RWPE1 (cell line): ENCODE measurements around the gene IRF5.

Experiments
- CTCF ChIA-PET: fragments of 350-600 bp; sonication (Branson Sonifier 250); formaldehyde crosslinking; extraction: SDS; loops from one replicate; lab custom pipeline; 2021; lab: Yijun Ruan, JAX
- POLR2A ChIA-PET: fragments of 400-600 bp; formaldehyde crosslinking; extraction: SDS; loops from one replicate; lab custom pipeline; 2020; ENCODE audit warnings: antibody characterized with exemption; ENCODE audit not compliant: low non-redundant PET; lab: Yijun Ruan, JAX
- DNase-seq: peaks from one replicate; pipeline ENCODE4 v3.0.0; 2012; ENCODE audit warnings: low spot score
- H3K27ac ChIP-seq: fragments of 450-650 bp; 2 replicates; pipeline ENCODE4 v1.5.1; 2017
- CTCF ChIP-seq: fragments of 450-650 bp; conservative IDR thresholded peaks from 2 replicates; pipeline ENCODE4 v1.5.1; 2017; ENCODE audit warnings: low read depth, mild to moderate bottlenecking

Gene IRF5

GRCh38 chr7:128891110-128891941, 46.4 kb upstream of the IRF5 start:
- ChIA-PET CTCF (interaction anchor here (0.5 to 0.7 kb wide), 2 partner anchors 30 to 33 kb away, joined by 3 to 4 read pairs; no protein-coding TSS in a partner anchor), POLR2A (no interaction called here)
- H3K27ac ChIP-seq = no peak overlapping the region; the same call in 1 of the 2 replicates
- TF ChIP-seq CTCF = no peak
- DNase-seq = no peak

- ChIA-PET POLR2A (no interaction called here), CTCF (interaction anchor here (0.5 to 0.7 kb wide), 2 partner anchors 31 to 33 kb away, joined by 3 to 4 read pairs; no protein-coding TSS in a partner anchor)
- no peak for TF ChIP-seq CTCF
- H3K27ac ChIP-seq = peak overlapping the region; percentile 54
- DNase-seq = no peak
Observed at GRCh38 chr7:128891942-128892269, 45.8 kb upstream of the IRF5 start.

- DNase-seq = no peak
- TF ChIP-seq CTCF = no peak
- CTCF ChIA-PET = interaction anchor here (0.6 to 0.9 kb wide), 2 partner anchors 9 to 260 kb away, joined by 3 to 4 read pairs; no protein-coding TSS in a partner anchor
- POLR2A ChIA-PET = interaction anchor here (0.6 kb wide), 1 partner anchor 161 kb away, joined by 5 read pairs; no protein-coding TSS in a partner anchor
- H3K27ac ChIP-seq = peak overlapping the region; percentile 54
Observed at GRCh38 chr7:128892521-128893250, 45.0 kb upstream of the IRF5 start.

GRCh38 chr7:128893251-128894100, 44.3 kb upstream of the IRF5 start:
- TF ChIP-seq CTCF = no peak
- peak; percentile 85 for DNase-seq
- ChIA-PET CTCF (interaction anchor here (0.6 to 0.9 kb wide), 3 partner anchors 10 to 259 kb away, joined by 3 to 4 read pairs (median 4); no protein-coding TSS in a partner anchor), POLR2A (no interaction called here)
- peak overlapping the region; percentile 54 for H3K27ac ChIP-seq

- ChIA-PET CTCF (interaction anchor here (0.6 kb wide), 1 partner anchor 14 kb away, joined by 4 read pairs; no protein-coding TSS in a partner anchor), POLR2A (no interaction called here)
- no peak for DNase-seq
- no peak overlapping the region for H3K27ac ChIP-seq
- no peak for TF ChIP-seq CTCF
Observed at GRCh38 chr7:128894101-128894440, 43.7 kb upstream of the IRF5 start.
